Chondrocyte (in vitro differentiated cells): ENCODE measurements around the gene SDC4. TPM values are rescaled to one million over a fixed set of nuclear protein-coding genes. Genes with fewer than 3 reads are reported as not detected.

ENCODE experiments used
- DNase-seq: peaks from one replicate; pipeline ENCODE4 v3.0.0; 2021; ENCODE audit warnings: mixed read lengths, low spot score
- H3K27ac Mint-ChIP-seq: one replicate; pipeline ENCODE4 v1.8.0; 2021; ENCODE audit warnings: mild to moderate bottlenecking, moderate library complexity, mixed read lengths; ENCODE audit not compliant: unreplicated experiment
- H3K27me3 Mint-ChIP-seq: 2 replicates; pipeline ENCODE4 v1.8.0; 2021; ENCODE audit warnings: low read depth, mixed read lengths
- H3K36me3 Mint-ChIP-seq: 2 replicates; pipeline ENCODE4 v1.8.0; 2021; ENCODE audit warnings: low read depth, mixed read lengths
- H3K4me1 Mint-ChIP-seq: 2 replicates; pipeline ENCODE4 v1.8.0; 2021; ENCODE audit warnings: low read depth, mild to moderate bottlenecking, mixed read lengths
- H3K4me3 Mint-ChIP-seq: one replicate; pipeline ENCODE4 v1.8.0; 2021; ENCODE audit warnings: mild to moderate bottlenecking, moderate library complexity, mixed read lengths; ENCODE audit not compliant: unreplicated experiment
- H3K9me3 Mint-ChIP-seq: 2 replicates; pipeline ENCODE4 v1.8.0; 2021; ENCODE audit warnings: low read depth, mixed read lengths
- CTCF ChIP-seq: fragments of 200-600 bp; sonication (generic); IDR thresholded peaks from 2 replicates; pipeline ENCODE4 v1.5.0; 2021; ENCODE audit warnings: antibody characterized with exemption, mild to moderate bottlenecking, moderate library complexity
- total RNA-seq: library from RNA; stranded (reverse); gene quantifications from 3 replicates; pipeline ENCODE4 v1.2.1, GENCODE V29; 2021

Gene SDC4
- total RNA-seq, 1 donor from 2014 or later, result 21.2 TPM

GRCh38 chr20:45338121-45339030 lies 9.8 kb downstream of the SDC4 start:
- Mint-ChIP-seq H3K4me1 (peaks cover 72% of the 10 kb centered on the region), H3K27ac (peak overlapping the region; percentile 96), H3K4me3 (no peak overlapping the region), H3K9me3 (no peaks in the 10 kb centered on the region), H3K36me3 (no peaks in the 10 kb centered on the region), H3K27me3 (no peaks in the 10 kb centered on the region)
- TF ChIP-seq CTCF, result no peak
- no peak for DNase-seq

GRCh38 chr20:45337367-45338120 lies 10.7 kb downstream of the SDC4 start:
- Mint-ChIP-seq H3K36me3 (no peaks in the 10 kb centered on the region), H3K27me3 (no peaks in the 10 kb centered on the region), H3K27ac (peak overlapping the region; percentile 96), H3K9me3 (no peaks in the 10 kb centered on the region), H3K4me1 (peaks cover 64% of the 10 kb centered on the region), H3K4me3 (no peak overlapping the region)
- no peak for TF ChIP-seq CTCF
- no peak for DNase-seq

- DNase-seq, result no peak
- peak overlapping the region; percentile 96 for H3K27ac Mint-ChIP-seq
- peak; percentile 2 for TF ChIP-seq CTCF
- H3K9me3 Mint-ChIP-seq, result no peaks in the 10 kb centered on the region
- H3K27me3 Mint-ChIP-seq, result no peaks in the 10 kb centered on the region
- H3K4me3 Mint-ChIP-seq, result no peak overlapping the region
- H3K36me3 Mint-ChIP-seq, result no peaks in the 10 kb centered on the region
- peaks cover 56% of the 10 kb centered on the region for H3K4me1 Mint-ChIP-seq
Measured at GRCh38 chr20:45336530-45337366, 11.5 kb downstream of the SDC4 start.

- Mint-ChIP-seq H3K36me3 (peaks cover 8% of the 10 kb centered on the region), H3K27me3 (no peaks in the 10 kb centered on the region)
Measured at GRCh38 chr20:45330476-45330875, 17.7 kb downstream of the SDC4 start.

More at GRCh38 chr20:45330476-45330875, 17.7 kb downstream of the SDC4 start:
- DNase-seq, result no peak
- Mint-ChIP-seq H3K27ac (no peak overlapping the region), H3K4me1 (peaks cover 4% of the 10 kb centered on the region), H3K4me3 (no peak overlapping the region), H3K9me3 (no peaks in the 10 kb centered on the region)
- TF ChIP-seq CTCF, result no peak
